D721Med (cell line): ENCODE results near the gene MAD1L1.
"Not testable (repeated sequence)": the region's sequence is repeated elsewhere in the genome, so short reads cannot be mapped to it uniquely, and the experiment has no call there.

Experiments used
- DNase-seq: peaks from one replicate; pipeline ENCODE4 v3.0.0; 2011; ENCODE audit warnings: low spot score; ENCODE audit not compliant: insufficient read length
- FAIRE-seq: peaks from 2 replicates; lab custom pipeline; 2011; peaks lifted over from hg19 to GRCh38; lab: Jason Lieb, UNC
- TF ChIP-seq, protein P1 (sequence below): IDR thresholded peaks from 2 replicates; pipeline ENCODE4 v1.5.1; 2012; ENCODE audit warnings: mild to moderate bottlenecking, control low read depth; ENCODE audit not compliant: insufficient read depth; ENCODE audit errors: missing control alignments

The MAD1L1 gene

GRCh38 chr7:2165610-2166594 is 66.8 kb downstream of the MAD1L1 start:
- TF ChIP-seq, protein P1, sequence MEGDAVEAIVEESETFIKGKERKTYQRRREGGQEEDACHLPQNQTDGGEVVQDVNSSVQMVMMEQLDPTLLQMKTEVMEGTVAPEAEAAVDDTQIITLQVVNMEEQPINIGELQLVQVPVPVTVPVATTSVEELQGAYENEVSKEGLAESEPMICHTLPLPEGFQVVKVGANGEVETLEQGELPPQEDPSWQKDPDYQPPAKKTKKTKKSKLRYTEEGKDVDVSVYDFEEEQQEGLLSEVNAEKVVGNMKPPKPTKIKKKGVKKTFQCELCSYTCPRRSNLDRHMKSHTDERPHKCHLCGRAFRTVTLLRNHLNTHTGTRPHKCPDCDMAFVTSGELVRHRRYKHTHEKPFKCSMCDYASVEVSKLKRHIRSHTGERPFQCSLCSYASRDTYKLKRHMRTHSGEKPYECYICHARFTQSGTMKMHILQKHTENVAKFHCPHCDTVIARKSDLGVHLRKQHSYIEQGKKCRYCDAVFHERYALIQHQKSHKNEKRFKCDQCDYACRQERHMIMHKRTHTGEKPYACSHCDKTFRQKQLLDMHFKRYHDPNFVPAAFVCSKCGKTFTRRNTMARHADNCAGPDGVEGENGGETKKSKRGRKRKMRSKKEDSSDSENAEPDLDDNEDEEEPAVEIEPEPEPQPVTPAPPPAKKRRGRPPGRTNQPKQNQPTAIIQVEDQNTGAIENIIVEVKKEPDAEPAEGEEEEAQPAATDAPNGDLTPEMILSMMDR = no peak
- no peak for DNase-seq
- no peak for FAIRE-seq

DNA sequence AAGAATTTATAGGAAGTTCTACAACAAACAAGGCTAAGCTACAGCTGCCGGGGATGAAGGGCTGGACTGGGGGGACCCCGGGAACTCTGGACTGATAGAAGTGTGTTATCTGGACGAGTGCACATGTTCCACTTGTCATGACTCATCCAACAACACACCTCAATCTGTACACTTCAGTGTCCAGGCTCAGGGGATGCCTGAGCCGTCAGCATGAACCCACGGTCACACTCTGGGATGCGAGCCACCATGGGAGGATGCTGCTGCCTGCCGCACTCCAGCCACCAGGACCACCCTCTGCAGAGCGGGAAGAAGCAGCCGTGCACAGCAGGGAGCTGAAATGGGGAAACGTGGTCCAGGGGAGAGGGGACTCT is 67.5 kb downstream of the MAD1L1 start:
- no peak for DNase-seq
- FAIRE-seq = no peak
- TF ChIP-seq, protein P1 = no peak

- FAIRE-seq (no peak), DNase-seq (no peak)
- TF ChIP-seq, protein P1 = no peak
Observed at GRCh38 chr7:2164646-2165045, 68.1 kb downstream of the MAD1L1 start.

DNA sequence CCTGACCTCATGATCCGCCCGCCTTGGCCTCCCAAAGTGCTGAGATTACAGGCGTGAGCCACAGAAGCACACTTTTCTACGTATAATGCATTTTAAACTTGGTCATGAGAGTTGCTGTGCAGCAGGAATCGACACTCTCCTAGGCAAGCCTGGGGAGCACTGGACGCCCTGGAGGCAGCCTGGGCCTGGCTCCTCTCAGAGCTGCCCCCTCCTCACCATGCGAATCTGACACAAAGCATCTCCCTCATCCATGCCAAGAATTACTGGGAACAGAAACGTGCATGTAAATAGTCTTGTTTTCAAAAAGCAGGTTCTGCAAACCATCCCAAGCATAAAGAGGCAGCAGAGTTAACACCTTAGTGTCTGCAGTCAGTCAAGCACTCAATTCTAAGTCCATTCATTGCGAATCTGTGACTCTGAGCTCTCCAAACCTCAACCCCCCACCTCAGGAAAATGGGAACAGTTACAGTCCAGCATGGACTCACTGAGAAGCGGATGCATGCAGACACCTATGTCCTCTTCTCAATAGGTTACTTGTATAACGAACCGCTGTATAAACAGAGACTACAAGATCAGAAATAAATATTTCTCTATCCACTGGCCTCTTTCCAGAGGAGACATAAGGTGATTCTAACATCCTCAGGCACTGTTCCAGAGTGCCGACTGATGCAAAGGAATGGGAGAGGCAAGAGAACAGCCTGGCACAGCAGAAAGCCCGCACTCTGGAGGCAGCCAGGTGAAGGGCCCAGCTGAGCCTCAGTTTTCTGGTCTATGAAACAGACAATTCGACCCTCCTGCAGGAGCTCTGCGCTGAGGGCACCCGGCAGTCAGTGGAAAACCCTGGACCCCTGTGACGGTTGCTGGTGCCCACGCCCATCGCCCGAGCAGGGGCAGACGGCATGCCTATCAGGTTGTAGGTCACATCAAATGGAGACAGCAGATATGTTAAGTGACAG is 68.9 kb downstream of the MAD1L1 start:
- FAIRE-seq (no peak), DNase-seq (no peak)
- TF ChIP-seq, protein P1 = no peak

DNA sequence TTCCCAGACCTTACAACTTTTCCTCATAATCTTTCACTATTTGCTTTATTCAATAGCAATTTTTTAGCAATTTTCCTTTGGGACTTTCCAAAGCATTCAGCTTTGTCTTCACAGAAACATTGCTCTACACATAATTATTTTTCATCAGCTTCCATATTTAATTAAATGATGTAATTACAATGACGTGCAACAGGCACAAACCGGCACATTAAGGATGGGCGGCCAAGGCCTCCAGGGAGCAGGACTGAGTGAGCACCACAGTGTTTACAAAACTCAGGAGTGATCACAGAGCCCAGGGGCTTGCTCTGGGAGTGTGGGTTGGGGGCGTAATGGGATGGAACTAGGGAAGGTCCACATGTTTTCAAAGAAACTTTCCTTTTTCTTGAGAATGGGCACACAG is 69.8 kb downstream of the MAD1L1 start:
- TF ChIP-seq, protein P1 = no peak
- FAIRE-seq (no peak), DNase-seq (no peak)

- not testable (repeated sequence) for FAIRE-seq, DNase-seq
Observed at GRCh38 chr7:2162004-2162902, 70.5 kb downstream of the MAD1L1 start.

DNA sequence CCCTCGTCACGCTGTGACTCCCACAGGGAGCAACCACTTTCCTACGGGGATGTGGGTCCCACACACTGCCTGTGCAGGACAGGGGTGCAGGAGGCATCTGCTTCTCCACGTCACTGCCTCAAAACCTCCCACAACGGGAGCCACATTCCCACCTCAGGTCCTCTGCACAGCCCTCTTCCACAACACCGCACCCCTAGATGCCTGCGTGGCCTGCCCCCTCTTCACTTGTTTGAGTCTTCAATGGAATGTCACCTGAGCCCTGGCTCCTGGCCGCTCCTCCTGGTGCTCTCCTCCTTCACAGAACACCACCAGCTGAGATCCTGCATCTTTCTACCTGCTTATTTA is 73.6 kb downstream of the MAD1L1 start:
- TF ChIP-seq, protein P1 = no peak
- FAIRE-seq = no peak
- DNase-seq = no peak
